IMR-90 (cell line): ENCODE results near the gene KANSL3. TPM values are rescaled to one million over a fixed set of nuclear protein-coding genes. Genes with fewer than 3 reads are reported as not detected.

Experiments used
- ATAC-seq: fragments of 200-7000 bp; cut with Tn5 transposase; 2 replicates; pipeline ENCODE4 v1.9.1; 2020; ENCODE audit warnings: low read depth, mild to moderate bottlenecking, moderate library complexity
- BruUV-seq: library from RNA; stranded (reverse); fragments of 400-500 nt; replicated peaks from 2 replicates; lab custom pipeline; 2021; lab: Mats Ljungman, UMichigan
- CTCF ChIA-PET: fragments of 300-600 bp; formaldehyde crosslinking; extraction: SDS; loops from one replicate; lab custom pipeline; 2021; ENCODE audit warnings: antibody characterized with exemption; lab: Yijun Ruan, JAX
- POLR2A ChIA-PET: fragments of 300-600 bp; sonication (Branson Sonifier 250); formaldehyde crosslinking; loops from one replicate; lab custom pipeline; 2022; ENCODE audit warnings: antibody characterized with exemption; ENCODE audit not compliant: unreplicated experiment; lab: Charles Lee
- DNase-seq: peaks from one replicate; pipeline ENCODE4 v3.0.0; 2013
- H2AFZ ChIP-seq: replicated peaks from 2 replicates; pipeline ENCODE3; 2013; ENCODE audit warnings: low read length, mild to moderate bottlenecking; ENCODE audit not compliant: poor library complexity
- H2AK5ac ChIP-seq: 2 replicates; pipeline ENCODE4 v1.6.1; 2013; ENCODE audit warnings: low read depth, low read length, inconsistent platforms
- H2AK9ac ChIP-seq: replicated peaks from 2 replicates; pipeline ENCODE3; 2013; ENCODE audit warnings: mild to moderate bottlenecking, low read depth, low read length, moderate library complexity; ENCODE audit not compliant: poor library complexity
- H2BK120ac ChIP-seq: 2 replicates; pipeline ENCODE4 v1.6.1; 2013; ENCODE audit warnings: low read depth, low read length, inconsistent platforms
- H2BK15ac ChIP-seq: 3 replicates; pipeline ENCODE4 v1.6.1; 2013; ENCODE audit warnings: low read depth, low read length, inconsistent platforms
- H2BK20ac ChIP-seq: 2 replicates; pipeline ENCODE4 v1.6.1; 2013; ENCODE audit warnings: low read depth, mild to moderate bottlenecking, inconsistent platforms, low read length, moderate library complexity
- H2BK5ac ChIP-seq: 2 replicates; pipeline ENCODE4 v1.6.1; 2013; ENCODE audit warnings: mild to moderate bottlenecking, low read depth, low read length, inconsistent platforms; ENCODE audit not compliant: poor library complexity, severe bottlenecking
- H3K14ac ChIP-seq: replicated peaks from 2 replicates; pipeline ENCODE4 v1.6.1; 2013; ENCODE audit warnings: low read depth, low read length, inconsistent platforms
- H3K18ac ChIP-seq: 2 replicates; pipeline ENCODE4 v1.6.1; 2013; ENCODE audit warnings: low read depth, low read length, control low read depth
- H3K23ac ChIP-seq: 2 replicates; pipeline ENCODE4 v1.6.1; 2013; ENCODE audit warnings: low read depth, low read length, inconsistent platforms
- H3K27ac ChIP-seq: 2 replicates; pipeline ENCODE4 v1.5.1; 2013; ENCODE audit warnings: mild to moderate bottlenecking, control low read depth, low read length; ENCODE audit not compliant: insufficient read depth
- H3K27me3 ChIP-seq: 2 replicates; pipeline ENCODE4 v1.6.1; 2013; ENCODE audit warnings: low read length; ENCODE audit not compliant: control insufficient read depth, insufficient read depth
- H3K36me3 ChIP-seq: 2 replicates; pipeline ENCODE4 v1.6.1; 2013; ENCODE audit warnings: low read length, mixed read lengths; ENCODE audit not compliant: control insufficient read depth, insufficient read depth
- H3K4ac ChIP-seq: 2 replicates; pipeline ENCODE4 v1.6.1; 2013; ENCODE audit warnings: low read depth, low read length, inconsistent platforms
- H3K4me1 ChIP-seq: 2 replicates; pipeline ENCODE4 v1.6.1; 2013; ENCODE audit warnings: low read length, mixed read lengths; ENCODE audit not compliant: control insufficient read depth, insufficient read depth
- H3K4me2 ChIP-seq: 2 replicates; pipeline ENCODE4 v1.6.1; 2013; ENCODE audit warnings: low read depth, mild to moderate bottlenecking, control low read depth, low read length, moderate library complexity
- H3K4me3 ChIP-seq: 2 replicates; pipeline ENCODE4 v1.5.1; 2013; ENCODE audit warnings: low read depth, mild to moderate bottlenecking, control low read depth, low read length, moderate library complexity; ENCODE audit not compliant: insufficient read depth
- H3K56ac ChIP-seq: 2 replicates; pipeline ENCODE4 v1.6.1; 2013; ENCODE audit warnings: low read length, inconsistent platforms; ENCODE audit not compliant: insufficient read depth; ENCODE audit errors: extremely low read depth
- H3K79me1 ChIP-seq, 2 experiments: 2 replicates each; pipeline ENCODE4 v1.6.1; 2013; ENCODE audit warnings: low read length in 2 of 2, inconsistent platforms in 1 of 2, low read depth in 1 of 2
- H3K9ac ChIP-seq: 2 replicates; pipeline ENCODE4 v1.6.1; 2013; ENCODE audit warnings: low read depth, low read length, control low read depth
- H3K9me1 ChIP-seq: 2 replicates; pipeline ENCODE4 v1.6.1; 2013; ENCODE audit warnings: low read length, inconsistent platforms; ENCODE audit not compliant: insufficient read depth
- H3K9me3 ChIP-seq: 2 replicates; pipeline ENCODE4 v1.6.1; 2013; ENCODE audit warnings: low read length; ENCODE audit not compliant: control insufficient read depth, insufficient read depth
- H4K20me1 ChIP-seq: 2 replicates; pipeline ENCODE4 v1.6.1; 2013; ENCODE audit warnings: low read length, inconsistent platforms; ENCODE audit not compliant: insufficient read depth
- H4K5ac ChIP-seq: 2 replicates; pipeline ENCODE4 v1.6.1; 2013; ENCODE audit warnings: mild to moderate bottlenecking, low read depth, low read length, control low read depth
- H4K8ac ChIP-seq, 2 experiments: 2 replicates each; pipeline ENCODE4 v1.6.1; 2013; ENCODE audit warnings: low read depth in 2 of 2, low read length in 2 of 2, control low read depth in 1 of 2, inconsistent platforms in 1 of 2
- H4K91ac ChIP-seq: 2 replicates; pipeline ENCODE4 v1.6.1; 2013; ENCODE audit warnings: low read depth, low read length, inconsistent platforms; ENCODE audit not compliant: insufficient read depth
- BHLHE40 ChIP-seq: fragments of 150-350 bp; IDR thresholded peaks from 2 replicates; pipeline ENCODE4 v1.6.1; 2016; ENCODE audit warnings: mild to moderate bottlenecking, low read depth, low read length
- CEBPB ChIP-seq: IDR thresholded peaks from 2 replicates; pipeline ENCODE4 v1.6.1; 2012; ENCODE audit warnings: low read depth, low read length, improper control_type of control experiment
- MAZ ChIP-seq: IDR thresholded peaks from 2 replicates; pipeline ENCODE4 v1.6.1; 2012; ENCODE audit warnings: low read depth, mild to moderate bottlenecking, low read length, improper control_type of control experiment, moderate library complexity, borderline replicate concordance
- NFE2L2 ChIP-seq: fragments of 150-350 bp; IDR thresholded peaks from 2 replicates; pipeline ENCODE4 v1.6.1; 2016; ENCODE audit warnings: low read depth, mild to moderate bottlenecking, low read length
- POLR2A ChIP-seq: IDR thresholded peaks from 2 replicates; pipeline ENCODE4 v1.6.1; 2012; ENCODE audit warnings: mild to moderate bottlenecking, low read depth, low read length
- RAD21 ChIP-seq: IDR thresholded peaks from 2 replicates; pipeline ENCODE4 v1.6.1; 2012; ENCODE audit warnings: low read length, improper control_type of control experiment
- RCOR1 ChIP-seq: IDR thresholded peaks from 2 replicates; pipeline ENCODE4 v1.6.1; 2012; ENCODE audit warnings: mild to moderate bottlenecking, low read length, improper control_type of control experiment; ENCODE audit not compliant: insufficient replicate concordance
- USF2 ChIP-seq: fragments of 150-350 bp; IDR thresholded peaks from 2 replicates; pipeline ENCODE4 v1.6.1; 2017; ENCODE audit warnings: mild to moderate bottlenecking, antibody characterized with exemption, low read length, low read depth
- WGBS, 2 experiments: methylation state at CpG; one replicate each; pipeline versions ENCODE4 v1.1.5 to v1.1.7; 2013; ENCODE audit warnings: missing lambda C conversion rate in 2 of 2; ENCODE audit not compliant: insufficient read length in 1 of 2; ENCODE audit errors: extremely low coverage in 2 of 2; 5-methylcytosine and 5-hydroxymethylcytosine counted together
- dilution Hi-C: fragments of 300-500 bp; cut with HindIII; formaldehyde crosslinking; loops from one replicate; pipeline ENCODE4 v1.14.3; 2018; ENCODE audit warnings: low sequenced_read_pairs; ENCODE audit not compliant: unreplicated experiment
- in situ Hi-C: fragments of 300-500 bp; cut with MboI; formaldehyde crosslinking; loops from 3 replicates; pipeline ENCODE4 v1.14.3; 2019; ENCODE audit warnings: low sequenced_read_pairs, inconsistent platforms, mixed read lengths
- intact Hi-C: fragments of 100-400 bp; cut with micrococcal nuclease; formaldehyde crosslinking; loops from 2 replicates; pipeline ENCODE4 v1.10.0; 2022
- polyA plus RNA-seq, 3 experiments: library from polyadenylated mRNA; depleted of rRNA; stranded (reverse); fragments of >200 nt; gene quantifications; 2 replicates each; pipeline ENCODE4 v1.2.3, GENCODE V29; 2012; ENCODE audit warnings: low replicate concordance in 1 of 3
- total RNA-seq: library from RNA; depleted of rRNA; stranded (reverse); fragments of >200 nt; gene quantifications from 2 replicates; pipeline ENCODE4 v1.2.3, GENCODE V29; 2012

KANSL3 gene
- total and polyA plus RNA-seq, 2 of the 4 experiments (the other 2 are of a cell fraction) = 22.2 to 26.3 TPM

GRCh38 chr2:96616535-96616934 is 21.6 kb downstream of the KANSL3 start:
- POLR2A ChIA-PET = no interaction called here
- peaks cover 32% of the 10 kb centered on the region for H3K36me3 ChIP-seq
- DNase-seq = no peak
- H3K4me2 ChIP-seq = no peak overlapping the region
- H3K56ac ChIP-seq = no peak overlapping the region
- in situ Hi-C loops (loop anchor here (25.0 kb wide), 1 partner anchor 346 kb away; no protein-coding TSS in a partner anchor), intact Hi-C loops (no loop called here), dilution Hi-C loops (no loop called here)
- ATAC-seq = no peak
- no peaks in the 10 kb centered on the region for H3K9me3 ChIP-seq
- H3K4ac ChIP-seq = no peak overlapping the region
- H4K20me1 ChIP-seq = peaks cover 4% of the 10 kb centered on the region; the same call in 1 of the 2 replicates
- no peak overlapping the region for H3K14ac ChIP-seq
- no peaks in the 10 kb centered on the region for H3K27me3 ChIP-seq
- H2AFZ ChIP-seq = no peak overlapping the region
- no peak overlapping the region for H2BK5ac ChIP-seq
- H2AK9ac ChIP-seq = no peak overlapping the region
- TF ChIP-seq NFE2L2 (no peak), USF2 (no peak), MAZ (no peak), CEBPB (no peak), BHLHE40 (no peak), POLR2A (no peak), RCOR1 (no peak), RAD21 (no peak)
- no peak overlapping the region for H2BK20ac ChIP-seq
- no peak overlapping the region for H4K5ac ChIP-seq
- H3K23ac ChIP-seq = no peak overlapping the region
- no peak overlapping the region for H3K9ac ChIP-seq
- no peak overlapping the region for H4K8ac ChIP-seq
- peaks cover 3% of the 10 kb centered on the region; the same call in 1 of the 2 replicates for H3K9me1 ChIP-seq
- no peak overlapping the region for H3K18ac ChIP-seq
- CTCF ChIA-PET = no interaction called here
- peaks cover 17 to 32% of the 10 kb centered on the region in 2 experiments for H3K79me1 ChIP-seq
- no peak overlapping the region for H2AK5ac ChIP-seq
- no peak overlapping the region for H3K27ac ChIP-seq
- H4K91ac ChIP-seq = no peak overlapping the region
- WGBS, 2 experiments = 100% methylated on average over 1 of the region's 6 CpGs; no CpG with 5 or more reads in 1 of the 2 experiments
- no peak overlapping the region for H3K4me3 ChIP-seq
- no TSS peak for BruUV-seq
- H2BK120ac ChIP-seq = no peak overlapping the region
- no peak overlapping the region for H2BK15ac ChIP-seq
- peaks cover 4% of the 10 kb centered on the region; the same call in 1 of the 2 replicates for H3K4me1 ChIP-seq
